Neural cell (in vitro differentiated cells): ENCODE data around the gene GPR26. TPM values are rescaled to one million over a fixed set of nuclear protein-coding genes. Genes with fewer than 3 reads are reported as not detected.
"Not testable (repeated sequence)": the region's sequence is repeated elsewhere in the genome, so short reads cannot be mapped to it uniquely, and the experiment has no call there.

Experiments used
- H2AFZ ChIP-seq: fragments of 200-600, 300-800 bp; sonication (generic), shearing (Covaris generic); 2 replicates; pipeline ENCODE4 v1.6.0; 2014; ENCODE audit warnings: low read depth, mild to moderate bottlenecking, antibody characterized with exemption, low read length, moderate library complexity
- H3F3A ChIP-seq: fragments of 200-600 bp; shearing (Covaris generic); 2 replicates; pipeline ENCODE4 v1.6.1; 2016; ENCODE audit warnings: mild to moderate bottlenecking, moderate library complexity, mixed read lengths, antibody characterized with exemption, low read length; ENCODE audit not compliant: insufficient read depth, poor library complexity, severe bottlenecking
- H3K27ac ChIP-seq: fragments of 200-600, 300-800 bp; sonication (generic), shearing (Covaris generic); 2 replicates; pipeline ENCODE4 v1.5.1; 2014; ENCODE audit warnings: mild to moderate bottlenecking, low read length, moderate library complexity
- H3K27me3 ChIP-seq: fragments of 300-800, 200-600 bp; sonication (generic), shearing (Covaris generic); 2 replicates; pipeline ENCODE4 v1.6.0; 2014; ENCODE audit warnings: mild to moderate bottlenecking, low read depth, low read length, moderate library complexity; ENCODE audit not compliant: insufficient read depth
- H3K36me3 ChIP-seq: fragments of 300-800, 200-600 bp; sonication (generic), shearing (Covaris generic); 2 replicates; pipeline ENCODE4 v1.5.1; 2014; ENCODE audit warnings: mild to moderate bottlenecking, antibody characterized with exemption, low read length, moderate library complexity; ENCODE audit not compliant: insufficient read depth
- H3K4me2 ChIP-seq: fragments of 300-800, 200-600 bp; sonication (generic), shearing (Covaris generic); 2 replicates; pipeline ENCODE4 v1.6.0; 2014; ENCODE audit warnings: mild to moderate bottlenecking, low read length
- H3K4me3 ChIP-seq: fragments of 300-800, 200-600 bp; sonication (generic), shearing (Covaris generic); 2 replicates; pipeline ENCODE4 v1.5.1; 2014; ENCODE audit warnings: mild to moderate bottlenecking, low read length, moderate library complexity
- H3K79me2 ChIP-seq: fragments of 200-600 bp; shearing (Covaris generic); replicated peaks from 2 replicates; pipeline ENCODE4 v1.6.0; 2014; ENCODE audit warnings: mild to moderate bottlenecking, low read length, moderate library complexity; ENCODE audit not compliant: insufficient read depth
- H3K9ac ChIP-seq: fragments of 300-800, 200-600 bp; sonication (generic), shearing (Covaris generic); 2 replicates; pipeline ENCODE4 v1.6.1; 2016; ENCODE audit warnings: mild to moderate bottlenecking, low read length, mixed read lengths
- H3K9me2 ChIP-seq: fragments of 200-600 bp; shearing (Covaris generic); 2 replicates; pipeline ENCODE4 v1.6.1; 2016; ENCODE audit warnings: mild to moderate bottlenecking, low read length, mixed read lengths; ENCODE audit not compliant: insufficient read depth
- H3K9me3 ChIP-seq: fragments of 200-600, 300-800 bp; sonication (generic), shearing (Covaris generic); 2 replicates; pipeline ENCODE4 v1.6.1; 2016; ENCODE audit warnings: mild to moderate bottlenecking, mixed run types, low read length, moderate library complexity, mixed read lengths
- H4K20me1 ChIP-seq: fragments of 200-600 bp; shearing (Covaris generic); 2 replicates; pipeline ENCODE4 v1.6.1; 2016; ENCODE audit warnings: mild to moderate bottlenecking, mixed run types; ENCODE audit not compliant: insufficient read depth
- EP300 ChIP-seq: fragments of 450-650 bp; conservative IDR thresholded peaks from 2 replicates; pipeline ENCODE4 v1.6.1; 2014; ENCODE audit warnings: antibody characterized with exemption, mild to moderate bottlenecking, moderate library complexity; ENCODE audit not compliant: poor library complexity, severe bottlenecking
- EZH2 ChIP-seq: fragments of 200-600, 300-800 bp; shearing (Covaris generic), sonication (generic); IDR thresholded peaks from 2 replicates; pipeline ENCODE4 v1.6.1; 2014; ENCODE audit warnings: antibody characterized with exemption, low read length, borderline replicate concordance, mild to moderate bottlenecking; ENCODE audit not compliant: insufficient read depth, poor library complexity, severe bottlenecking
- MXI1 ChIP-seq: fragments of 450-650 bp; conservative IDR thresholded peaks from 2 replicates; pipeline ENCODE4 v1.6.1; 2014; ENCODE audit warnings: antibody characterized with exemption, mild to moderate bottlenecking; ENCODE audit not compliant: poor library complexity, severe bottlenecking
- POLR2AphosphoS5 ChIP-seq: IDR thresholded peaks from 2 replicates; pipeline ENCODE4 v1.6.1; 2012
- RAD21 ChIP-seq: fragments of 450-650 bp; conservative IDR thresholded peaks from 2 replicates; pipeline ENCODE4 v1.6.1; 2014; ENCODE audit warnings: antibody characterized with exemption, mild to moderate bottlenecking, moderate library complexity
- SMC3 ChIP-seq: fragments of 450-650 bp; conservative IDR thresholded peaks from 2 replicates; pipeline ENCODE4 v1.6.1; 2014; ENCODE audit warnings: antibody characterized with exemption, mild to moderate bottlenecking, moderate library complexity; ENCODE audit not compliant: poor library complexity
- TAF1 ChIP-seq: IDR thresholded peaks from 2 replicates; pipeline ENCODE4 v1.6.1; 2012; ENCODE audit warnings: low read depth
- polyA plus RNA-seq: library from polyadenylated mRNA; depleted of rRNA; stranded (reverse); fragments of >200 nt; gene quantifications from 2 replicates; pipeline ENCODE4 v1.2.3, GENCODE V29; 2014
- TF ChIP-seq, protein P1 (sequence below): fragments of 450-650 bp; IDR thresholded peaks from 2 replicates; pipeline ENCODE4 v1.5.1; 2014; ENCODE audit warnings: antibody characterized with exemption, mild to moderate bottlenecking, moderate library complexity; ENCODE audit not compliant: poor library complexity, severe bottlenecking
- TF ChIP-seq, protein P2 (sequence below): IDR thresholded peaks from 2 replicates; pipeline ENCODE4 v1.6.1; 2012; ENCODE audit warnings: borderline replicate concordance

Gene GPR26
- polyA plus RNA-seq, 1 donor from 2014 or later, result 8.1 TPM

DNA sequence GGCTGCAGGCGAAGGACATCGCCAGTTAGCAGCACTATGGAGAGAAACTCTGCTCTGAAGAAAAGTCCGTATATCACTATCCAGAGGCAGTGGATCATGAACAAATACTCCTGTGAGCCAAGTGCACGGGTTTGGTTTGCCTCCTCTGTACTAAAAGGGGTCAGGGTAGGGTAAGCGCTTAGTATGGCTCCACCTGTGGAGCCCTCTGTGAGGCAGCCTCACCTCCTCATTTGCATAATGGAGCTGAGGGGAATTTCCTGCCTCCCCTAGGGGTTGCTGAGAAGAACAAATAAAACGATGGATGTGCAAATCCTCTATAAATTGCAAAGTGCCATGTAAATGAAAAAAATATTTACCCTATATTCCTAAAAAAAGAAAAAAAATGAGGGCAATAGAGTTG lies 63.4 kb downstream of the GPR26 start:
- Histone ChIP-seq H4K20me1 (no peaks in the 10 kb centered on the region), H3K36me3 (no peaks in the 10 kb centered on the region), H3K4me3 (no peak overlapping the region), H3F3A (no peaks in the 10 kb centered on the region), H3K27ac (no peak overlapping the region), H3K4me2 (no peak overlapping the region), H3K27me3 (no peaks in the 10 kb centered on the region), H3K9ac (no peak overlapping the region), H3K9me3 (no peaks in the 10 kb centered on the region), H2AFZ (no peak overlapping the region), H3K79me2 (no peaks in the 10 kb centered on the region), H3K9me2 (no peaks in the 10 kb centered on the region)
- TF ChIP-seq, protein P1, sequence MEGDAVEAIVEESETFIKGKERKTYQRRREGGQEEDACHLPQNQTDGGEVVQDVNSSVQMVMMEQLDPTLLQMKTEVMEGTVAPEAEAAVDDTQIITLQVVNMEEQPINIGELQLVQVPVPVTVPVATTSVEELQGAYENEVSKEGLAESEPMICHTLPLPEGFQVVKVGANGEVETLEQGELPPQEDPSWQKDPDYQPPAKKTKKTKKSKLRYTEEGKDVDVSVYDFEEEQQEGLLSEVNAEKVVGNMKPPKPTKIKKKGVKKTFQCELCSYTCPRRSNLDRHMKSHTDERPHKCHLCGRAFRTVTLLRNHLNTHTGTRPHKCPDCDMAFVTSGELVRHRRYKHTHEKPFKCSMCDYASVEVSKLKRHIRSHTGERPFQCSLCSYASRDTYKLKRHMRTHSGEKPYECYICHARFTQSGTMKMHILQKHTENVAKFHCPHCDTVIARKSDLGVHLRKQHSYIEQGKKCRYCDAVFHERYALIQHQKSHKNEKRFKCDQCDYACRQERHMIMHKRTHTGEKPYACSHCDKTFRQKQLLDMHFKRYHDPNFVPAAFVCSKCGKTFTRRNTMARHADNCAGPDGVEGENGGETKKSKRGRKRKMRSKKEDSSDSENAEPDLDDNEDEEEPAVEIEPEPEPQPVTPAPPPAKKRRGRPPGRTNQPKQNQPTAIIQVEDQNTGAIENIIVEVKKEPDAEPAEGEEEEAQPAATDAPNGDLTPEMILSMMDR, result no peak
- no peak for TF ChIP-seq EZH2
- TF ChIP-seq, protein P2, sequence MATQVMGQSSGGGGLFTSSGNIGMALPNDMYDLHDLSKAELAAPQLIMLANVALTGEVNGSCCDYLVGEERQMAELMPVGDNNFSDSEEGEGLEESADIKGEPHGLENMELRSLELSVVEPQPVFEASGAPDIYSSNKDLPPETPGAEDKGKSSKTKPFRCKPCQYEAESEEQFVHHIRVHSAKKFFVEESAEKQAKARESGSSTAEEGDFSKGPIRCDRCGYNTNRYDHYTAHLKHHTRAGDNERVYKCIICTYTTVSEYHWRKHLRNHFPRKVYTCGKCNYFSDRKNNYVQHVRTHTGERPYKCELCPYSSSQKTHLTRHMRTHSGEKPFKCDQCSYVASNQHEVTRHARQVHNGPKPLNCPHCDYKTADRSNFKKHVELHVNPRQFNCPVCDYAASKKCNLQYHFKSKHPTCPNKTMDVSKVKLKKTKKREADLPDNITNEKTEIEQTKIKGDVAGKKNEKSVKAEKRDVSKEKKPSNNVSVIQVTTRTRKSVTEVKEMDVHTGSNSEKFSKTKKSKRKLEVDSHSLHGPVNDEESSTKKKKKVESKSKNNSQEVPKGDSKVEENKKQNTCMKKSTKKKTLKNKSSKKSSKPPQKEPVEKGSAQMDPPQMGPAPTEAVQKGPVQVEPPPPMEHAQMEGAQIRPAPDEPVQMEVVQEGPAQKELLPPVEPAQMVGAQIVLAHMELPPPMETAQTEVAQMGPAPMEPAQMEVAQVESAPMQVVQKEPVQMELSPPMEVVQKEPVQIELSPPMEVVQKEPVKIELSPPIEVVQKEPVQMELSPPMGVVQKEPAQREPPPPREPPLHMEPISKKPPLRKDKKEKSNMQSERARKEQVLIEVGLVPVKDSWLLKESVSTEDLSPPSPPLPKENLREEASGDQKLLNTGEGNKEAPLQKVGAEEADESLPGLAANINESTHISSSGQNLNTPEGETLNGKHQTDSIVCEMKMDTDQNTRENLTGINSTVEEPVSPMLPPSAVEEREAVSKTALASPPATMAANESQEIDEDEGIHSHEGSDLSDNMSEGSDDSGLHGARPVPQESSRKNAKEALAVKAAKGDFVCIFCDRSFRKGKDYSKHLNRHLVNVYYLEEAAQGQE, result no peak
- TF ChIP-seq SMC3, result no peak
- no peak for TF ChIP-seq TAF1
- TF ChIP-seq RAD21, result no peak
- TF ChIP-seq POLR2AphosphoS5, result no peak
- TF ChIP-seq MXI1, result no peak
- TF ChIP-seq EP300, result no peak

DNA sequence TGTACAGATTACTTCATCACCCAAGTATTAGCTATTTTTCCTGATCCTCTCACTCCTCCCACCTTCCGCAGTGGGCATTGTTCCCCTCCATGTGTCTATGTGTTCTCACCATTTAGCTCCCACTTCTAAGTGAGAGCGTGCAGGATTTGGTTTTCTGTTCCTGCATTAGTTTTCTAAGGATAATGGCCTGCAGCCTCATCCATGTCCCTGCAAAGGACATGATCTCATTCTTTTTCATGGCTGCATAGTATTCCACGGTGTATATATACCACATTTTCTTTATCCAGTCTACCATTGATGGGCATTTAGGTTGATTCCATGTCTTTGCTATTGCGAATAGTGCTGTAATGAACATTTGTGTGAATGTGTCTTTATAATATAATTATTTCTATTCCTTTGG lies 70.8 kb downstream of the GPR26 start:
- not testable (repeated sequence) for H2AFZ ChIP-seq, H3K9me2 ChIP-seq, H3K9me3 ChIP-seq, H3K4me3 ChIP-seq, H3K27ac ChIP-seq, H3K4me2 ChIP-seq, H3K36me3 ChIP-seq, H3K9ac ChIP-seq, H3K79me2 ChIP-seq, H3K27me3 ChIP-seq, H3F3A ChIP-seq, H4K20me1 ChIP-seq

DNA sequence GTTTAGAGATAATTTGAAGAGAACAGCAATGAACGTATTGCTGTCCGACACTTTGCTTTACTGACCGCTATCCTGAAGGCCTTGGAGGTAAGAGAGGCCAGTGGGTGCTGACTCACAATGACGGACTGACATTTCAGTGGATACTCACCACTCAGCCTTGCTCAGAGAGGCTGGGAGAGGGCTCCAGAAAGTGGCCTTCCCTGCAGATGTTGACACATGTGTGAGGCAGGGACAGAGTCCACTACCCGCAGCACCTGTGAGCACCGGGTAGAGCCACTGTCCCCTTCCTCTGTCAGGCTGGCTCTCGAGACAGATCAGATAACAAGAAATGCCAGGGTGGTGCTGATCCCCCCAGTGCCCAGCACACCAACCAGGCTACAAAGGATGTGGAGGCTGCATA lies 75.0 kb downstream of the GPR26 start:
- no peaks in the 10 kb centered on the region for H3K79me2 ChIP-seq
- no peaks in the 10 kb centered on the region for H3F3A ChIP-seq
- no peaks in the 10 kb centered on the region for H3K9me3 ChIP-seq
- H4K20me1 ChIP-seq, result no peaks in the 10 kb centered on the region
- no peak for TF ChIP-seq TAF1
- TF ChIP-seq EZH2, result no peak
- TF ChIP-seq EP300, result no peak
- TF ChIP-seq, protein P1, result no peak
- TF ChIP-seq POLR2AphosphoS5, result no peak
- TF ChIP-seq RAD21, result no peak
- TF ChIP-seq, protein P2, result no peak
- no peak for TF ChIP-seq MXI1
- no peak for TF ChIP-seq SMC3
- H3K27ac ChIP-seq, result no peak overlapping the region
- H3K9me2 ChIP-seq, result no peaks in the 10 kb centered on the region
- no peak overlapping the region for H2AFZ ChIP-seq
- no peaks in the 10 kb centered on the region for H3K27me3 ChIP-seq
- no peaks in the 10 kb centered on the region for H3K36me3 ChIP-seq
- H3K9ac ChIP-seq, result no peak overlapping the region
- H3K4me2 ChIP-seq, result no peak overlapping the region
- no peak overlapping the region for H3K4me3 ChIP-seq
